Stimulated activated CD4-positive, alpha-beta T cell treated with anti-CD3 and anti-CD28 coated beads, TNF-alpha, amount 100 ng/mL, for 48 hours (primary cell): Measurements from ENCODE around the gene SCAF4.
"Not testable (repeated sequence)": the region's sequence is repeated elsewhere in the genome, so short reads cannot be mapped to it uniquely, and the experiment has no call there.

Experiments
- DNase-seq, 3 donors: peaks; one replicate each; pipeline ENCODE4 v3.0.0-alpha.2; 2020; ENCODE audit warnings: low read depth in 3 of 3

The SCAF4 gene

GRCh38 chr21:31671146-31671716, 60.7 kb downstream of the SCAF4 start:
- DNase-seq: no peak

DNA sequence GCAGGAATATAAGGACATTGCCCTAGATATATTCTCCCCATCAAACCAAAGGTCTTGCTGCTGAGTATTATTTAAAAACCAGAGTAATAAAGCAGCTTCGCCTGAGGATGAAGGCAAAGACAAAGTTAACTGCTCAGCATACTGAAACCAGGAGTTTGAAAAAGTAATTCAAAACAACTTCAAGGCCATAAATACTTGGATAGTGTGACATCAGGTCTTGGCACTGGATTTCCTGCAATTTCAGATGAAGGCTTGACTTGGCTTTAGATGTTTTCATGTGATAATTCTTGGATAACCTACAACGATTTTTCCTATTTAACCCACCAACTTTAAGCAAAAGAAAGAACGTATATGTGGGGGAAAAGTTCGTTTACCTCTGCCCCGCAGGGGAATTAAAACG, 61.8 kb downstream of the SCAF4 start:
- no peak for DNase-seq

- no peak for DNase-seq
Measured at GRCh38 chr21:31668651-31669491, 63.0 kb downstream of the SCAF4 start.

GRCh38 chr21:31667639-31668038, 64.3 kb downstream of the SCAF4 start:
- DNase-seq: no peak

DNA sequence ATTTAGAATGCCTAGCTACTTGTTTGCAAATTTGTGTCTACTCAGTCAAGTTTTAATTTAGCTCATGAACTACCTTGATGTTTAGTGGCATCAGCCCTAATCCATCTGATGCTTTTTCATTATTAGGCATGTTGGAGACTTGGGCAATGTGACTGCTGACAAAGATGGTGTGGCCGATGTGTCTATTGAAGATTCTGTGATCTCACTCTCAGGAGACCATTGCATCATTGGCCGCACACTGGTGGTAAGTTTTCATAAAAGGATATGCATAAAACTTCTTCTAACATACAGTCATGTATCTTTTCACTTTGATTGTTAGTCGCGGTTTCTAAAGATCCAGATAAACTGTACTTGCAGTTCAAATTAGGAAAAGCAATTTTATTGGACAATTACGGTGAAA, 64.8 kb downstream of the SCAF4 start:
- no peak for DNase-seq

GRCh38 chr21:31666445-31667010, 65.4 kb downstream of the SCAF4 start:
- no peak for DNase-seq

DNA sequence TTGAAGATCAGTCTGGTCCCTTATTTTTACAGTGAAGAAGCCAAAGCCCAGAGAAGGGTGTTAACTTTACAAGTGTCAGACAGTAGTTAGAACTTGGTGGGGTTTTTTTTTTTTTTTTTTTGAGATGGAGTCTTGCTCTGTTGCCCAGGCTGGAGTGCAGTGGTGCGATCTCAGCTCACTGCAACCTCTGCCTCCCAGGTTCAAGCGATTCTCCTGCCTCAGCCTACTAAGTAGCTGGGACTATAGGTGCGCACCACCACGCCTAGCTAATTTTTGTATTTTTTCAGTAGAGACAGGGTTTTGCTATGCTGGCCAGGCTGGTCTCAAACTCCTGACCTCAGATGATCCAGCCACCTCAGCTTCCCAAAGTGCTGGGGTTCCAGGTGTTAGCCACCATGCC, 66.0 kb downstream of the SCAF4 start:
- not testable (repeated sequence) for DNase-seq

DNA sequence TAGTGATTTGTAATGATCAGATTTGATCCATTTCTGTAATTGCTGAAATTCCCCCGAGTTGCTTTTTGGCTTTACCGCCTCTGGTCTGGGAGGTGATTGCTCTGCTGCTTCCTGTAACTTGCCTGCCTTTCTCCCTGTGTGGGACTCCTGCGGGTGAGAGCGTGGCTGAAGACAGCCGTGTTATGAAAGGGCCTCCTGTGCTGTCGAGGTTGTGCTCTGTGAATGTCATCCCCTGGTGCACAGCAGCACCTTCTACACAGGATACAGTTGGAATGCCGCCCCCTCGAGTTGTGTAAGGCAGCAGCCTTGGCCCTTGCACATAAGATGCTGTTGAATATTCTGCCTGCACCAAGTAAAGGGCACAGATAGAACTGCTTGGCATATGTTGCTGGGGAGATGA, 66.5 kb downstream of the SCAF4 start:
- peak in 1 of 3 donors; percentile 20 for DNase-seq

GRCh38 chr21:31663584-31664249, 68.2 kb downstream of the SCAF4 start:
- DNase-seq: no peak

DNA sequence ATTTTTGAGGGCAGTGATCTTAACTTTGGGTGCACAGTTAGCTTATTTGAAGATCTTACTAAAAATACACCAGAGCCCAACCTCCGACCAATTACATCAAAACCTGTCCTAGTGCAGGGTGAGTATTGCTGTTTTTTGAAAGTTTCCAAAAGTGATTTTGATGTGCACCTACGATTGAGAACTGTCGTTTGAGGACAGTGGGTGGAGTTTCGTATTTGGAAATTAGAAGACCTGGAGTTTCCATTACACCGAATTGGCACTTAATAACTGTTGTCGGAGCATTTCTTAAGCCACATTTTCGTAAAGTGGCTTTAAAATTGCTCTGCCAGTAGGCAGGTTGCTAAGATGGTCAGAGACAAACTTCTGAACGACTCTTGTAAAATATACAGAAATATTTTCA, 71.3 kb downstream of the SCAF4 start:
- DNase-seq: no peak

- no peak for DNase-seq
Measured at GRCh38 chr21:31660259-31660565, 71.7 kb downstream of the SCAF4 start.

GRCh38 chr21:31659536-31660258, 72.2 kb downstream of the SCAF4 start, which contains the start of gene SOD1:
Gene SOD1 (plus strand): TSS chr21:31659693. CDS start chr21:31659770, 77 bp downstream.
- peak; percentile 91 to 94 (median 93) for DNase-seq

- no peak for DNase-seq
Measured at GRCh38 chr21:31659286-31659535, 72.7 kb downstream of the SCAF4 start.

GRCh38 chr21:31658053-31658452, 73.9 kb downstream of the SCAF4 start:
- DNase-seq: no peak

DNA sequence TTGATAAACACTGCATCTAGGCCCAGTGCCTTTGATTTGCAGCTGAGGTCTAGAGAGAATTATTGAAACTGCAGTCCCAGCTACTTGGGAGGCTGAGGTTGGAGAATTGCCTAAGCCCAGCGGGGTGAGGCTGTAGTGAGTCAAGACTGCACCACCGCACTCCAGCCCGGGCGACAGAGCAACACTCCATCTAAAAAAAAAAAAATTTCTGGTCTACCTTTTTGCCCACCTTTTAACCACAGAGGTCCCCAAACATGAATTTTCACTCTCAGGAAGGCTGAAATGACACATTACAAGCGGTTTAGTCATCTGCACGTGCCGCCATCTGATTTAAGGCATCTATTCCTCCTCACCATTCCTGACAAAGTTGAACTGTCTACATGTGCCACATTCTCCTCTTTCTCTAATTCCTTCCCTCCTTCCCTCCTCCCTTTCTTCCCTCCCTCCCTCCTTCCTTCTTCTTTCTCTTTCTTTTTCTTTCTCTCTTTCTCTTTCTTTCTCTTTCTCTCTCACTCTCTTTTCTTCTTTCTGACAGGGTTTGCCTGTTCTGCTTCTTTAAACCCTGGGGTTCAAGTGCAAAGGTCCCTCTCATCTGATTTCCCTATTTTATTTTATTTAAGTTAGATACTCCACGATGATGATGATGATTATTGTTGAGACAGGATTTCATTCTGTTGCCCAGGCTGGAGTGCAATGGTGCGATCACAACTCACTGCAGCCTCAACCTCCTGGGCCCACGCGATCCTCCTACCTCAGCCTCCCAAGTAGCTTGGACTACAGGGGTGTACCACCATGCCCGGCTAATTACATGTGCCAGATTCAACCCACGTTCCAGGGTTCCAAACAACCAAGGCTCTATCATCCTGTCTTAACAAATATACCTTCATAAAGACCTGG, 75.5 kb downstream of the SCAF4 start:
- peak; percentile 27 to 66 (median 41) for DNase-seq

DNA sequence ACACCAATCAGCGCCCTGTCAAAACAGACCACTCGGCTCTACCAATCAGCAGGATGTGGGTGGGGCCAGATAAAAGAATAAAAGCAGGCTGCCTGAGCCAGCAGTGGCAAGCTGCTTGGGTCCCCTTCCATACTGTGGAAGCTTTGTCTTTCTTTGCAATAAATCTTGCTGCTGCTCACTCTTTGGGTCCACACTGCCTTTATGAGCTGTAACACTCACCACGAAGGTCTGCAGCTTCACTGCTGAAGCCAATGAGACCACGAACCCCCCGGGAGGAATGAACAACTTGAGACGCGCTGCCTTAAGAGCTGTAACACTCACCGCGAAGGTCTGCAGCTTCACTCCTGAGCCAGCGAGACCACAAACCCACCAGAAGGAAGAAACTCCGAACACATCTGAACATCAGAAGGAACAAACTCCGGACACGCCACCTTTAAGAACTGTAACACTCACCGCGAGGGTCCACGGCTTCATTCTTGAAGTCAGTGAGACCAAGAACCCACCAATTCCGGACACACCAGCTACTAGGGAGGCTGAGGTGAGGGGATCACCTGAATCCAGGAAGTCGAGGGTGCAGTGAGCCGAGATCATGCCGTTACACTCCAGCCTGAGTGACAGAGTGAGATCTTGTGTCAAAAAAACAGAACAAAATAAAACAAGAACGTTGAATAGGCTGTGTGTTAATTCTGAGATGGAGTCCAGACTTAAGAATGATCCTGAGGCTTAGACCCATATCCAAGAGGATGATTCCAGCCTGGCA, 76.9 kb downstream of the SCAF4 start:
- DNase-seq: not testable (repeated sequence)

- no peak for DNase-seq
Measured at GRCh38 chr21:31654340-31654739, 77.6 kb downstream of the SCAF4 start.

DNA sequence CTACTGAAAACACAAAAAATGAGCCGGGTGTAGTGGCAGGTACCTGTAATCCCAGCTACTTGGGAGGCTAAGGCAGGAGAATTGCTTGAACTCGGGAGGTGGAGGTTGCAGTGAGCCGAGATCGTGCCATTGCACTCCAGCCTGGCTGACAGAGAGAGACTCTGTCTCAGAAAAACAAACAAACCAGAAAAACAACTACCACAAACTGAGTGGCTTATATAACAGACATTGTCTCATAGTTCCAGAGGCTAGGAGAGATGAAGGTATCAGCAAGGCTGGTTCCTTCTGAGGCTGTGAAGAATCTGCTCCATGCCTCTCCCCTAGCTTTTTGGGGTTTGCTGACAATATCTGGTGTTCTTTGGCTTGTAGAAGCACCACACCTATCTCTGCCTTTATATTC, 80.4 kb downstream of the SCAF4 start:
- DNase-seq: not testable (repeated sequence)

- DNase-seq: no peak
Measured at GRCh38 chr21:31650930-31651329, 81.0 kb downstream of the SCAF4 start.

DNA sequence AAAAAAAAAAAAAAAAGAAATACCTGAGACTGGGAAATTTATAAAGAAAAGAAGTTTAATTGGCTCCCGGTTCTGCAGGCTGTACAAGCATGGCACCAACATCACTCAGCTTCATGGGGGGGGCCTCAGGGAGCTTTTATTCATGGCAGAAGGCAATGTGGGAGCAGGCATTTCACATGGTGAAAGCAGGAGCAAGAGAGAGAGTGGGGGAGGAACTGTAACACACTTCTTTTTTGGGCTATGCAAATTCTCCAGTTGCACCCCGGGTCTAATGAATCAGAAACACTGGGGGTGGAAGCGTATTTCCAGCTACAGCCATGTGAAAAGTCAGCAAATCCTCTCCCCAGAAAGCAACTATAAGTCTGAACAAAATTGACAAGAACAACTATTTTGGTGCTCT, 84.3 kb downstream of the SCAF4 start:
- no peak for DNase-seq
